ENCODE measurements around the gene POU6F2.

The POU6F2 gene

DNA sequence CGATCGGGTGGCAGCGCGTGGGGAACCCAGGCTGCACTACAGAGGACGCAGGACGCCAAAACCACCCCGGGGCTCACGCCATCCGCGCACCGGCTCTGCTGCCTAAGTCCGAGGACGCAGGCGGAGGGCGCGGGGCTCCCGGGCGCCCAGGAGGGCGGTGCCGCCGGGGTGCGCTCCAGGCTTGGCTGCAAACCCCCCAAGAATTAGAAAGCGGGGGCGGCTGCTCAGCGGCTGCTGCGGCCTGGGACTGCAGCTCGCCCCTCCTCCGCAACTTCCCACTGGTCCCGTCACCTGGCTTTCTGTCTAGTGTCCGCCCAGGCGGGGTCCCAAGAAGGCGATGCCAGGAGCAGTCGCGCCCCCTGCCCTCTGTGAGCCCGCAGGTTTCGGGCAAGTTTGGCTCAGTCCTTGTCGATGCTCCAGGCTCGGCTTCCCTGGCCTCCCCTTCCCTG is 1.7 kb upstream of the POU6F2 start:
- H3K9me3 ChIP-seq (replicated peaks; ENCODE audit: insufficient read depth, low read length): no peaks in the 10 kb centered on the region
- no peak overlapping the region for H3K4me2 ChIP-seq (ENCODE audit: low read depth, low read length)
- H3K9me2 ChIP-seq (replicated peaks; ENCODE audit: insufficient read depth, low read length): no peaks in the 10 kb centered on the region
- TF ChIP-seq EZH2 (optimal IDR thresholded peaks at IDR 0.05; ENCODE audit: low read depth, low read length): no peak
- TF ChIP-seq, protein P1, sequence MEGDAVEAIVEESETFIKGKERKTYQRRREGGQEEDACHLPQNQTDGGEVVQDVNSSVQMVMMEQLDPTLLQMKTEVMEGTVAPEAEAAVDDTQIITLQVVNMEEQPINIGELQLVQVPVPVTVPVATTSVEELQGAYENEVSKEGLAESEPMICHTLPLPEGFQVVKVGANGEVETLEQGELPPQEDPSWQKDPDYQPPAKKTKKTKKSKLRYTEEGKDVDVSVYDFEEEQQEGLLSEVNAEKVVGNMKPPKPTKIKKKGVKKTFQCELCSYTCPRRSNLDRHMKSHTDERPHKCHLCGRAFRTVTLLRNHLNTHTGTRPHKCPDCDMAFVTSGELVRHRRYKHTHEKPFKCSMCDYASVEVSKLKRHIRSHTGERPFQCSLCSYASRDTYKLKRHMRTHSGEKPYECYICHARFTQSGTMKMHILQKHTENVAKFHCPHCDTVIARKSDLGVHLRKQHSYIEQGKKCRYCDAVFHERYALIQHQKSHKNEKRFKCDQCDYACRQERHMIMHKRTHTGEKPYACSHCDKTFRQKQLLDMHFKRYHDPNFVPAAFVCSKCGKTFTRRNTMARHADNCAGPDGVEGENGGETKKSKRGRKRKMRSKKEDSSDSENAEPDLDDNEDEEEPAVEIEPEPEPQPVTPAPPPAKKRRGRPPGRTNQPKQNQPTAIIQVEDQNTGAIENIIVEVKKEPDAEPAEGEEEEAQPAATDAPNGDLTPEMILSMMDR (IDR thresholded peaks at IDR 0.05; ENCODE audit: low read length): no peak
- H3K27ac ChIP-seq (ENCODE audit: low read length): no peak overlapping the region
- no peaks in the 10 kb centered on the region for H3K4me1 ChIP-seq (ENCODE audit: low read length)
- no peak overlapping the region for H2AFZ ChIP-seq (ENCODE audit: low read length)
- H3K4me3 ChIP-seq (ENCODE audit: low read length): no peak overlapping the region
- H3K79me2 ChIP-seq (ENCODE audit: low read length): no peaks in the 10 kb centered on the region
- no peaks in the 10 kb centered on the region for H4K20me1 ChIP-seq (ENCODE audit: insufficient read depth, low read length)
- DNase-seq: no peak
- no peaks in the 10 kb centered on the region for H3F3A ChIP-seq (ENCODE audit: insufficient read depth, low read length)
- no peaks in the 10 kb centered on the region for H3K36me3 ChIP-seq (replicated peaks; ENCODE audit: insufficient read depth, low read length)
- no peak overlapping the region for H3K9ac ChIP-seq (ENCODE audit: low read length)
- no peaks in the 10 kb centered on the region for H3K27me3 ChIP-seq (replicated peaks; ENCODE audit: insufficient read depth, low read length)

DNA sequence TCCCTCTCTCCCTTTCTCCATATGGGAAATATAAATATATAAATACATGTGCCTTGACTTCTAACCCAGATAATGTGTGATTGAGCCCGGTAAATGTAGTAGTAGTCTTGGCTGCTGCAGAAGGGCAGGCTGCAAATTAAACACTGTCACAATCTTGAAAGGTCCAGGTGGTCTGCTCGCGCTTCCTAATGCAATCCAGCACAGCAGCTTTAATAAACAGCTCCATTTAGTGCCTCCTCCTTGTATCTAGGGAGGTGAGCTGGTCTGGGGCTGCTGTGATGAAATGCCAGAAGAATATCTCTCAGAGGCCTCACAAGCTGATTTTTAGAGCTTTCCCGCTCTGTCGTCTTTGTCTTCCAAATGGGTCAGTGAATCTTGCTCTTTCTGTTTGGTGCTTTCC is 782 bp downstream of the POU6F2 start:
- Histone ChIP-seq H3K9me2 (replicated peaks; ENCODE audit: insufficient read depth, low read length) (no peaks in the 10 kb centered on the region), H3K9me3 (replicated peaks; ENCODE audit: insufficient read depth, low read length) (no peaks in the 10 kb centered on the region), H3K27me3 (replicated peaks; ENCODE audit: insufficient read depth, low read length) (no peaks in the 10 kb centered on the region), H2AFZ (ENCODE audit: low read length) (no peak overlapping the region), H3K27ac (ENCODE audit: low read length) (no peak overlapping the region), H3F3A (ENCODE audit: insufficient read depth, low read length) (no peaks in the 10 kb centered on the region), H3K36me3 (replicated peaks; ENCODE audit: insufficient read depth, low read length) (no peaks in the 10 kb centered on the region), H3K79me2 (ENCODE audit: low read length) (no peaks in the 10 kb centered on the region), H3K9ac (ENCODE audit: low read length) (no peak overlapping the region), H3K4me1 (ENCODE audit: low read length) (no peaks in the 10 kb centered on the region), H3K4me2 (ENCODE audit: low read depth, low read length) (no peak overlapping the region), H4K20me1 (ENCODE audit: insufficient read depth, low read length) (no peaks in the 10 kb centered on the region), H3K4me3 (ENCODE audit: low read length) (no peak overlapping the region)
- no peak for TF ChIP-seq EZH2 (optimal IDR thresholded peaks at IDR 0.05; ENCODE audit: low read depth, low read length)
- no peak for DNase-seq

GRCh38 chr7:38992203-38992602 is 14.5 kb downstream of the POU6F2 start:
- Histone ChIP-seq H3K9me2 (replicated peaks; ENCODE audit: insufficient read depth, low read length) (no peaks in the 10 kb centered on the region), H3K9me3 (replicated peaks; ENCODE audit: insufficient read depth, low read length) (no peaks in the 10 kb centered on the region), H3K27ac (ENCODE audit: low read length) (no peak overlapping the region), H4K20me1 (ENCODE audit: insufficient read depth, low read length) (no peaks in the 10 kb centered on the region), H3K79me2 (ENCODE audit: low read length) (no peaks in the 10 kb centered on the region), H2AFZ (ENCODE audit: low read length) (no peak overlapping the region), H3K4me1 (ENCODE audit: low read length) (no peaks in the 10 kb centered on the region), H3K27me3 (replicated peaks; ENCODE audit: insufficient read depth, low read length) (no peaks in the 10 kb centered on the region), H3K4me2 (ENCODE audit: low read depth, low read length) (no peak overlapping the region), H3K9ac (ENCODE audit: low read length) (no peak overlapping the region), H3K4me3 (ENCODE audit: low read length) (no peak overlapping the region), H3F3A (ENCODE audit: insufficient read depth, low read length) (no peaks in the 10 kb centered on the region), H3K36me3 (replicated peaks; ENCODE audit: insufficient read depth, low read length) (no peaks in the 10 kb centered on the region)
- TF ChIP-seq, protein P1 (IDR thresholded peaks at IDR 0.05; ENCODE audit: low read length): no peak
- no peak for TF ChIP-seq EZH2 (optimal IDR thresholded peaks at IDR 0.05; ENCODE audit: low read depth, low read length)
- no peak for TF ChIP-seq EZH2phosphoT487 (IDR thresholded peaks at IDR 0.05; ENCODE audit: low read length)
- no peak for DNase-seq

DNA sequence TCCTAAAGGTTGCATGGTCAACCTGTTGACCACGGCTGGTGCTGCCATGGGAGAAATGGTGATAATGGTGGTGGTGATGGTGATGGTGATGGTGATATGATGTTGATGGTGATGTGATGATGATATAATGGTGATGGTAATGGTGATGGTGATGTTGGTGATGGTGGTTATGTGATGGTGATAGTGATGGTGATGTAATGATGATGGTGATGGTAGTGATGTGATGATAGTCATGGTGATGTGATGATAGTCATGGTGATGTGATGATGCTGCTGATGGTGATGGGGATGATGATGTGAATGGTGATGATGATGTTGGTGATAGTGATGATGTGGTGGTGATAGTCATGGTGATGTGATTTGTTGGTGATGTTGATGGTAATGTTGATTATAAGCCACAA is 23.9 kb downstream of the POU6F2 start:
- Histone ChIP-seq H3K4me3 (ENCODE audit: low read length) (no peak overlapping the region), H3K4me2 (ENCODE audit: low read depth, low read length) (no peak overlapping the region), H2AFZ (ENCODE audit: low read length) (no peak overlapping the region), H3K9ac (ENCODE audit: low read length) (no peak overlapping the region), H3K9me3 (replicated peaks; ENCODE audit: insufficient read depth, low read length) (no peaks in the 10 kb centered on the region), H3F3A (ENCODE audit: insufficient read depth, low read length) (no peaks in the 10 kb centered on the region), H3K36me3 (replicated peaks; ENCODE audit: insufficient read depth, low read length) (no peaks in the 10 kb centered on the region), H3K79me2 (ENCODE audit: low read length) (no peaks in the 10 kb centered on the region), H3K9me2 (replicated peaks; ENCODE audit: insufficient read depth, low read length) (no peaks in the 10 kb centered on the region), H3K27me3 (replicated peaks; ENCODE audit: insufficient read depth, low read length) (no peaks in the 10 kb centered on the region), H3K27ac (ENCODE audit: low read length) (no peak overlapping the region), H4K20me1 (ENCODE audit: insufficient read depth, low read length) (no peaks in the 10 kb centered on the region), H3K4me1 (ENCODE audit: low read length) (no peaks in the 10 kb centered on the region)
- TF ChIP-seq EZH2phosphoT487 (IDR thresholded peaks at IDR 0.05; ENCODE audit: low read length): no peak
- no peak for TF ChIP-seq EZH2 (optimal IDR thresholded peaks at IDR 0.05; ENCODE audit: low read depth, low read length)
- TF ChIP-seq, protein P1 (IDR thresholded peaks at IDR 0.05; ENCODE audit: low read length): no peak
- DNase-seq: no peak
